ENCODE data around the gene FITM1.

FITM1 gene

GRCh38 chr14:24092505-24093206 is 37.8 kb upstream of the FITM1 start:
- Histone ChIP-seq H4K20me1 (ENCODE audit: insufficient read depth, low read length) (no peaks in the 10 kb centered on the region), H3K9me2 (replicated peaks; ENCODE audit: insufficient read depth, low read length) (no peaks in the 10 kb centered on the region), H3K27ac (ENCODE audit: low read length) (no peak overlapping the region), H3K9me3 (replicated peaks; ENCODE audit: insufficient read depth, low read length) (no peaks in the 10 kb centered on the region), H3K4me3 (ENCODE audit: low read length) (no peak overlapping the region), H3F3A (ENCODE audit: insufficient read depth, low read length) (no peaks in the 10 kb centered on the region), H3K4me2 (ENCODE audit: low read depth, low read length) (no peak overlapping the region), H3K9ac (ENCODE audit: low read length) (no peak overlapping the region), H3K27me3 (replicated peaks; ENCODE audit: insufficient read depth, low read length) (no peaks in the 10 kb centered on the region), H3K36me3 (replicated peaks; ENCODE audit: insufficient read depth, low read length) (no peaks in the 10 kb centered on the region), H3K79me2 (ENCODE audit: low read length) (peaks cover 5% of the 10 kb centered on the region; the same call in 1 of the 2 replicates), H3K4me1 (ENCODE audit: low read length) (no peaks in the 10 kb centered on the region), H2AFZ (ENCODE audit: low read length) (no peak overlapping the region)
- TF ChIP-seq CTCF (IDR thresholded peaks at IDR 0.05; ENCODE audit: low read length): no peak
- TF ChIP-seq EZH2 (optimal IDR thresholded peaks at IDR 0.05; ENCODE audit: low read depth, low read length): no peak
- no peak for TF ChIP-seq EZH2phosphoT487 (IDR thresholded peaks at IDR 0.05; ENCODE audit: low read length)
- no peak for DNase-seq

- Histone ChIP-seq H3K9me2 (replicated peaks; ENCODE audit: insufficient read depth, low read length) (no peaks in the 10 kb centered on the region), H3K9me3 (replicated peaks; ENCODE audit: insufficient read depth, low read length) (no peaks in the 10 kb centered on the region), H2AFZ (ENCODE audit: low read length) (no peak overlapping the region), H4K20me1 (ENCODE audit: insufficient read depth, low read length) (no peaks in the 10 kb centered on the region), H3K27ac (ENCODE audit: low read length) (no peak overlapping the region), H3K27me3 (replicated peaks; ENCODE audit: insufficient read depth, low read length) (no peaks in the 10 kb centered on the region), H3K79me2 (ENCODE audit: low read length) (peaks cover 5% of the 10 kb centered on the region; the same call in 1 of the 2 replicates), H3K36me3 (replicated peaks; ENCODE audit: insufficient read depth, low read length) (no peaks in the 10 kb centered on the region), H3F3A (ENCODE audit: insufficient read depth, low read length) (no peaks in the 10 kb centered on the region), H3K4me2 (ENCODE audit: low read depth, low read length) (peak overlapping the region; percentile 76; the same call in 1 of the 2 replicates), H3K4me3 (ENCODE audit: low read length) (0 out of 2 replicates have a peak overlapping the region, but pooled peaks have one; percentile 62), H3K9ac (ENCODE audit: low read length) (no peak overlapping the region), H3K4me1 (ENCODE audit: low read length) (no peaks in the 10 kb centered on the region)
- TF ChIP-seq EZH2 (optimal IDR thresholded peaks at IDR 0.05; ENCODE audit: low read depth, low read length) (no peak), CTCF (IDR thresholded peaks at IDR 0.05; ENCODE audit: low read length) (no peak), EZH2phosphoT487 (IDR thresholded peaks at IDR 0.05; ENCODE audit: low read length) (no peak)
- DNase-seq: no peak
These were observed 37.1 kb upstream of the FITM1 start for GRCh38 chr14:24093207-24093900.

GRCh38 chr14:24093901-24094840 is 36.3 kb upstream of the FITM1 start, which contains the start of gene PCK2:
Gene PCK2, plus strand, starts transcription at chr14:24094311. Its CDS starts 95 bp downstream, at chr14:24094406.
- Histone ChIP-seq H3K27ac (ENCODE audit: low read length) (peak within 1 kb of the TSS; percentile 36; the same call in 1 of the 2 replicates), H3F3A (ENCODE audit: insufficient read depth, low read length) (no peaks in the 10 kb centered on the region), H3K79me2 (ENCODE audit: low read length) (peaks cover 5% of the 10 kb centered on the region; the same call in 1 of the 2 replicates), H3K9me3 (replicated peaks; ENCODE audit: insufficient read depth, low read length) (no peaks in the 10 kb centered on the region), H4K20me1 (ENCODE audit: insufficient read depth, low read length) (no peaks in the 10 kb centered on the region), H3K36me3 (replicated peaks; ENCODE audit: insufficient read depth, low read length) (no peaks in the 10 kb centered on the region), H3K9me2 (replicated peaks; ENCODE audit: insufficient read depth, low read length) (no peaks in the 10 kb centered on the region), H3K4me3 (ENCODE audit: low read length) (peak within 1 kb of the TSS; percentile 62), H3K9ac (ENCODE audit: low read length) (peak within 1 kb of the TSS; percentile 66), H3K27me3 (replicated peaks; ENCODE audit: insufficient read depth, low read length) (no peaks in the 10 kb centered on the region), H3K4me2 (ENCODE audit: low read depth, low read length) (peak within 1 kb of the TSS; percentile 76; the same call in 1 of the 2 replicates), H3K4me1 (ENCODE audit: low read length) (no peaks in the 10 kb centered on the region), H2AFZ (ENCODE audit: low read length) (peak within 1 kb of the TSS; percentile 89)
- TF ChIP-seq CTCF (IDR thresholded peaks at IDR 0.05; ENCODE audit: low read length): no peak
- TF ChIP-seq EZH2 (optimal IDR thresholded peaks at IDR 0.05; ENCODE audit: low read depth, low read length): no peak
- TF ChIP-seq EZH2phosphoT487 (IDR thresholded peaks at IDR 0.05; ENCODE audit: low read length): no peak
- peak; percentile 49 for DNase-seq
